Astrocyte (in vitro differentiated cells and primary cell): ENCODE measurements around the gene STK33.

Experiments
- EZH2 ChIP-seq: IDR thresholded peaks from 2 replicates; pipeline ENCODE4 v1.6.1; 2012; ENCODE audit warnings: mild to moderate bottlenecking, low read length, inconsistent platforms; ENCODE audit not compliant: insufficient read depth
- TF ChIP-seq, protein P1 (sequence below): IDR thresholded peaks from 2 replicates; pipeline ENCODE4 v1.5.1; 2011; ENCODE audit warnings: low read depth, mild to moderate bottlenecking, inconsistent platforms, low read length, moderate library complexity; ENCODE audit not compliant: insufficient read depth

DNA sequence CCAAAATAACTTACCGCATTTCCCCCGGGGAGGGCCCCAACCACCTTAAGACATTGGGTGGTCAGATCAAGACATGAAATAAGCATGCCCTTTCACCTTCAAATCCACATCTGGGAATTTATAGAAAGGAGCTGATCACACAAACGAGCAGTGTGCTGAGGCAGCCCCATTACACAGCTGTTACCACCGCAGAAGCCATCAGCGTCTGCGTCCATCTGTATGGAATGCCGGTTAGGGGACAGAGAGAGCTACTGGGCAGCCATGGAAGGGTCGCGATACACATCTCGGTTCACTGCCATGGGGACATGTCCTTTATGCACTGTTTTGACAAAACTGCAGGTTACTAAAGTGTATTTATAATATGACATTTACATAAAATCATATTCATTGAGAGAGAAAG lies 225.3 kb downstream of the STK33 start:
- TF ChIP-seq, protein P1, sequence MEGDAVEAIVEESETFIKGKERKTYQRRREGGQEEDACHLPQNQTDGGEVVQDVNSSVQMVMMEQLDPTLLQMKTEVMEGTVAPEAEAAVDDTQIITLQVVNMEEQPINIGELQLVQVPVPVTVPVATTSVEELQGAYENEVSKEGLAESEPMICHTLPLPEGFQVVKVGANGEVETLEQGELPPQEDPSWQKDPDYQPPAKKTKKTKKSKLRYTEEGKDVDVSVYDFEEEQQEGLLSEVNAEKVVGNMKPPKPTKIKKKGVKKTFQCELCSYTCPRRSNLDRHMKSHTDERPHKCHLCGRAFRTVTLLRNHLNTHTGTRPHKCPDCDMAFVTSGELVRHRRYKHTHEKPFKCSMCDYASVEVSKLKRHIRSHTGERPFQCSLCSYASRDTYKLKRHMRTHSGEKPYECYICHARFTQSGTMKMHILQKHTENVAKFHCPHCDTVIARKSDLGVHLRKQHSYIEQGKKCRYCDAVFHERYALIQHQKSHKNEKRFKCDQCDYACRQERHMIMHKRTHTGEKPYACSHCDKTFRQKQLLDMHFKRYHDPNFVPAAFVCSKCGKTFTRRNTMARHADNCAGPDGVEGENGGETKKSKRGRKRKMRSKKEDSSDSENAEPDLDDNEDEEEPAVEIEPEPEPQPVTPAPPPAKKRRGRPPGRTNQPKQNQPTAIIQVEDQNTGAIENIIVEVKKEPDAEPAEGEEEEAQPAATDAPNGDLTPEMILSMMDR: no peak
- TF ChIP-seq EZH2: no peak
